DMS 273 treated with DMSO at 0.1 percent for 48 hours (cell line): ENCODE data around the gene STYX.
"Not testable (repeated sequence)": the region's sequence is repeated elsewhere in the genome, so short reads cannot be mapped to it uniquely, and the experiment has no call there.

Experiments
- DNase-seq: peaks from one replicate; lab custom pipeline; 2025; lab: John Stamatoyannopoulos, UW

The STYX gene

DNA sequence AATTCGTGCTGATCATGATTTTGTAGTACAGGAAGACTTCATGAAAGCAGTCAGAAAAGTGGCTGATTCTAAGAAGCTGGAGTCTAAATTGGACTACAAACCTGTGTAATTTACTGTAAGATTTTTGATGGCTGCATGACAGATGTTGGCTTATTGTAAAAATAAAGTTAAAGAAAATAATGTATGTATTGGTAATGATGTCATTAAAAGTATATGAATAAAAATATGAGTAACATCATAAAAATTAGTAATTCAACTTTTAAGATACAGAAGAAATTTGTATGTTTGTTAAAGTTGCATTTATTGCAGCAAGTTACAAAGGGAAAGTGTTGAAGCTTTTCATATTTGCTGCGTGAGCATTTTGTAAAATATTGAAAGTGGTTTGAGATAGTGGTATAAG is 2.5 kb upstream of the STYX start:
- DNase-seq = not testable (repeated sequence)

- not testable (repeated sequence) for DNase-seq
These were observed 931 bp upstream of the STYX start for GRCh38 chr14:52729035-52729434.

DNA sequence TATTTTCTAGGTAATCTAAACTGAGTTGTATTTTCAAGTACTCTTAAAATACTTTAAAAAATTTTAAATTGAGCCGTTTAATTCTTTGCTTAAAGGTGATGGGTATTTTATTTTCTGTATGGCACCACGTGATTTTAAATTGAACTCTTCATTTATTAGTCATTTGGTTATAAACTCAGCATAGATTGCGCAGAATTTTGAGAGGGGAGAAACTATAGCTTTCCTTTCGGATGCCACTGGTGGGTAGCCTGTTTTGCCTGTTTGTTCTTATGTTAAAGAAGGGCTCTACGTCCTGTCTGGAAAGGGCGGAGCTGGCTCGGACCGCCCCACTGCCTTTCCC is 411 bp upstream of the STYX start:
- DNase-seq = no peak

DNA sequence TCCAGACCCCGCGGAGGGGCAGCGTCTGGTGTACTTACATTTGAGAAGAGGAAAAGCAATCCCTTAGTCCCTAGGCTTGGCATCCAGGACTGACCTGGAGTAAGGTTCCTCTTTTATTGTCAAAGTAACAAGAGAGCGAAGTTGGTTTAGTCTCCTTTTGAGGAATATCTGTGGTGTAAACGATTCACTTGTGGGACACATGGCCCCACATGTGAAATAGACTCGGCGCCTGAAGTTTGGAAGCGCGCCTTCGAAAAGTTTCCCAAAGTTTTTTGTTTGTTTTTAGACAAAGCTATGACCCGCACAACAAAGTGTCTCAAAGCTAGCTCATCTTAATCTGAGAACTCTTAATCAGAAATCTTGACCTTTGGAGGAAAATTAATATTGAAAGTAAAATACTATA is 744 bp downstream of the STYX start:
- DNase-seq = no peak

DNA sequence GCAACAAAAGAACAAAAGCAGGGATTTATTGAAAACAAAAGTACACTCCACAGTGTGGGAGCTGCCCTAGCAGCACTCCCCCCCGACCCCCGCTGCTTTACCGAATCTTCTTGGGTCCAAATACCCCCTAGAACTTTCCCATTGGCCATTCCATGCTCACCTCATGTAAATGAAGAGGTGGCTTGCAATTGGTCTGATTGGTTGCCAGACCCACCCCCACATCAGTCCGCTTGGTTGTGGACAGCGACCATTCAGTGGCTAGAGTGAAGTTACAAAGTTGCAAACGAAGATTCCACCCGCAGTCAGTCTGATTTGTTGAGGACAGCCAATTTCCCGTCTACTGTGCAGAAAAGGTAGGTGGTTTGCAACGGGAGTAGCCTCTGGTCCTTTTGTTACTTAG is 3.9 kb downstream of the STYX start:
- no peak for DNase-seq

DNA sequence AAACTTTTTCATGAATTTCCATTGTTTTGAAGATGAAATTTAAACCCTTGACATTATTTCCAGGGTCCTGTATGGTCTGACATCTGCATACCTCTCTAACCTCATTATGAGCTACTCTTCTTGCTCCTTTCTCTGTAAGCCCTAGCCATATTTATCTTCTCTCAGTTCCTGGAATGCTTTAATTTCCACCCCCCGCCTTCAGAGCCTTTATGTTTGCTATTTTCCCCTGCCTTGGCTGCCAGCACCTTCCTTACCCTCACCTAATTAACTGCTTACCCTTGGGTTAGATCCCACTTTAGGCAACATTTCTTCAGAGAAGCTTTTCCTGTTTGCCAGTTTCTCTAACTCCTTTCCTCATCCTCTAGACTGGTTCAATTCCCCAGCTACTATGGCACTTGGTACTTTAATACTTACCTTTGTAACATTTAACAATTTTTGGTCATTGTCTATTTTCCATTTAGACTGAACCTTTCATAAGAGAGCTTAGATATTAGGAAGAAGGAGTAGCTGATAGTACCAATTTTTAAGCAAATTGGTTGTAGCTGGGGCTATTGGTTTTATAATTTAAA is 6.0 kb downstream of the STYX start:
- no peak for DNase-seq

GRCh38 chr14:52738409-52738808 is 8.4 kb downstream of the STYX start:
- no peak for DNase-seq

- no peak for DNase-seq
These were observed 10.8 kb downstream of the STYX start for GRCh38 chr14:52740751-52741150.

- DNase-seq = no peak
These were observed 11.9 kb downstream of the STYX start for GRCh38 chr14:52741865-52742264.

GRCh38 chr14:52748647-52749292 is 18.8 kb downstream of the STYX start:
- DNase-seq = no peak

DNA sequence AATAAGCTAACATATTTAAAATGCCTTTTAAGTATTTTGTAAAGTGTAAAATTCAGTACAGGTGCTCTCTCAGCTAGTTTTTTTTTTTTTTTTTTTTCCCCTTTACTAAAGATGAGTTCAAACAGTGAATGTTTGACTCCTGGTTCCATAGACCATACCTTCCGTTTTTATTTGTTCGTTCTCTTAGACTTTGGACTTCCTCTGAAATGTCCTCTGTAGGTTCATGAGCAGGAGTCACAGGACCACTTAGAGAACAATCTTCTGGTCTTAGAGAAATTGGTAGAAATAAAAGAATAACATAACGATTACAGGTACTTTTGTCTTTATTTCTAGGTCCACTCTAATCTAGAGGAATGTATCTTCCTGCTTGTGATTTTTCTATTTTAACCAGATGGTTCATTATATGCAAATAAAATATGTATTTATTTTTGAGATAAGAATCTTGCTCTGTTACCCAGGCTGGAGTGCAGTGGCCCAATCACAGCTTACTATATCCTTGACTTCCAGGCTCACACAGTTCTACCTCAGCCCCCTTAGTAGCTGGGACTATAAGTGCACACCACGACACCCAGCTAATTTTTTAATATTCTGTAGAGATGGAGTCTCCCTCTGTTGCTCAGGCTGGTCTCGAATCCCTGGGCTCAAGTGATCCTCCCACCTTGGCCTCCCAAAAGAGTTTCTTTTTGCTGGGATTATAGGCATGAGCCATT is 25.8 kb downstream of the STYX start:
- DNase-seq = no peak

GRCh38 chr14:52759145-52759544 is 29.2 kb downstream of the STYX start:
- DNase-seq = no peak

- not testable (repeated sequence) for DNase-seq
These were observed 33.0 kb downstream of the STYX start for GRCh38 chr14:52762923-52763322.

- DNase-seq = no peak
These were observed 37.3 kb downstream of the STYX start for GRCh38 chr14:52767058-52767833.

DNA sequence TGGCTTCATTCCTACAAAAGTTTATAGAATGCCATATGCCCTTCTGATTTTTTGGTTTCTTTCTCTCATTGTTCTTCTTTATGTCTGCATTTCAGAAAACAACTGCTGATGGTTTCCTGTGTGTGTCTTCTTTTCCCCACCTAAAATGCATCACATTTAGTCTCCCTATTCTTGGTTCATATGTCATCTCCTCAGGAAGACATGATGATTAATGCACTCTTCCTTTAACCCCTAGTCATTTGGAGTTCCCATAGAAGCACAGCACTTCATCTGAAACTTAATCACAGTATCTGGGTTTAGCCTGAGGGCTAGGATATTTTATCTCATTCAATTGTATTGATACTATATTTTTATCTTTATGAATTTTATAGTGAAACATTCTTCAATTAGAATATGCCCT is 39.9 kb downstream of the STYX start:
- no peak for DNase-seq

DNA sequence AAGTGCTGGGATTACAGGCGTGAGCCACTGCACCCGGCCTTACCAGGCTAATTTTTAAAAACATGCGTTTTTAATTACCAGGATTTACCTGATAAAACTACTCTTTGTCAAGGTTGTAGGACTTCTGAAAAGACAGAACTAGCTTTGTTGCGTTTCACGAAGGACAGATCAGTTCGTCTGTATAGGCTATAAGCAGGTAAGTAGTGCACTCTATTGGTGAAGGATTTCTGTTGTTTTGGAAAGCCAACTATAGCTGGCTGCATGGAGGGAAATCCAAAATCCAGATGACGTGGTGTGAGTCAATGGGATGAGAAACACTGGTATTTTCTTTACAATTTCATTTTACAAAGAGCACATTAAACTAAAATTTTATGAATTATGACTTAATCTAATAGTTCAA is 46.9 kb downstream of the STYX start:
- DNase-seq = no peak

DNA sequence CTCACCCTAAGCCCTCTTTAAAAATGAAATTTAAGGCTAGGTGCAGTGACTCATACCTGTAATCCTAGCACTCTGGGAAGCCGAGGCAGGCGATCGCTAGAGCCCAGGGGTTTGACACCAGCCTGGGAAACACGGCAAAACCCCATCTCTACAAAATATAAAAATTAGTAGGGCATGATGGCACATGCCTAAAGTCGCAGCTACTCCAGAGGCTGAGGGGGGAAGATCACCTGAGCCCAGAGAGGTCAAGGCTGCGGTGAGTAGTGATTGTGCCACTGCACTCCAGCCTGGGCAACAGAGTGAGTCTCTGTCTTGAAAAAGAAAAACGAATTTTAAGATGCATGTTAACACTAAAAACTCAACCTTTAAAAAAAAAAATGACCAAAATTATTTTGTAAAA is 48.7 kb downstream of the STYX start:
- no peak for DNase-seq

DNA sequence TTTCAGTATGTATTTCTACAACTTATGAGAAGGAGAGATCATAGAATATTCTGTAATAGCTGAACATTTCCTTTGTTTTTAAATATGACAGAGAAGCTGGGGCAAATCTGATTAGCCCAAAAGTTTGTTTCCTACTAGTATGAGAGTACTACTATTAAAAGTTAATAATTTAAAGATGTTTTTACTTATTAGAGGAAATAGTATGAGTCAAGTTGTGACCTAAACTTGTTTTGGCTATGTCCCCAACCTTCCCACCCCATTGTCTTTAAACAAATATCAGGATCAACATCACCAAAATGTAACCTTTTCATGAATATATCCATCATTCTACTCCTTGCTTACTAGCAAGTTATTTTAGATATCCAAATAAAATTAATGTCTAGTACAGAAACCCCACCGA is 50.9 kb downstream of the STYX start:
- no peak for DNase-seq

DNA sequence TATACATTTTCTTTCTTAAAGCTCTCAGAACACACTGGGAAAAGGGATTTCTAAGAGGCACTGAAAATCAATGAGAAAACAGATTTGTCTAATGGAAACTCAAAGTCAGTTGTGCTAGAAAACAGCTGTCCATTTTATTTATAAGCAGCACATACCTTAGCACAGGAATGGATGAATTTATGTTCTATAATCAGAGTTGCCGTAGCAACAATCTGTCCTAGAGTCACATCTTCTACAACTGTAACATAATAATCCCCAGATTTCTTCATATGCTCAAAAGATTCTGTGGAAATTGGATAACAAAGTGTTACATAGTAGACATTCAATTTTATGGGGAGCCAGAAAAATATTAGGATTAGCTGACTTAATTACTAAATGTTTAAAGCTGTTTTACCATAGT is 51.7 kb downstream of the STYX start:
- no peak for DNase-seq

DNA sequence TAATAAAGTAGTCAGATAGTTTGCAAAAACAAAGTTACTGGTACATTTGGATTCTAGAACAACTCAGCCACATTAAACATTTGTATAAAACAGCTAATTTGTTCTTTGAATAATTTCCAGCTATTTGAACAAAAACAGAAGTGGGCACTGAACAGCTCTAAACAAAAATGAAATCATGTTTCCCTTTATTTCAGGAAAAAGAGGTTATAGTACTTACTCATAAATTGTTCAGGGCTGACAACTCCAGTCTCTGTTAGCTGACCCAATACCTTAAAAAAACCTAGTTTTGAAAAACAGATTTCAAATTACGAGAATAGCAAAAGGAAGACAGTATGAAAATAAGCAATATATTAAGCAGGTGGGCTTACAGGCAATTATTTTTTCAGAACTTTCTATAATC is 53.2 kb downstream of the STYX start:
- no peak for DNase-seq

GRCh38 chr14:52786887-52787286 is 56.9 kb downstream of the STYX start:
- DNase-seq = no peak

DNA sequence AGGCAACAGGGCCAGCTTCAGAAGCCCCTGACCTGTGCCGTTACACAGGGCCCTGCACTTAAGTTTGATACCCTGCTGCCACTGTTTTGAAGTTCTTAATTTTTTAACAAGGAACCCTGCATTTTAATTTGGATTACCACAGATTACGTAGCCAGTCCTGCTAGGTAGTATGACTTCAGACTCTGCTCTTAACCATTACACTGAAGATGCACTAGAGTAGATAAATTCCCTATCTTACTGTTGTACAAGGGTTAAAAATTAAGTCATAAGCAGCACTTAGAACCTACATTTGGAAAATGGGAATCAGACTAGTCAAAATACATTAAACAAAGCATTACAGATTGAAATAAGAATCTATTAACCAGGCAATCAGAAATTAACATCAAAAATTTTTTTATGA is 59.2 kb downstream of the STYX start:
- no peak for DNase-seq
